HUES64 (cell line): ENCODE results near the gene IMMP1L. TPM values are rescaled to one million over a fixed set of nuclear protein-coding genes. Genes with fewer than 3 reads are reported as not detected.
A peak's percentile ranks its signal among the peaks of the same experiment; 100 is the strongest.

Experiments used
- H3K27ac ChIP-seq: 2 replicates; pipeline ENCODE4 v1.7.0; 2013; ENCODE audit warnings: low read depth, low read length, inconsistent platforms
- H3K27me3 ChIP-seq: 2 replicates; pipeline ENCODE4 v1.6.1; 2013; ENCODE audit warnings: mild to moderate bottlenecking, low read length; ENCODE audit not compliant: insufficient read depth
- H3K36me3 ChIP-seq: 2 replicates; pipeline ENCODE4 v1.6.1; 2013; ENCODE audit warnings: mild to moderate bottlenecking, low read length; ENCODE audit not compliant: insufficient read depth
- H3K4me1 ChIP-seq: 2 replicates; pipeline ENCODE4 v1.6.1; 2013; ENCODE audit warnings: mild to moderate bottlenecking, low read length, moderate library complexity; ENCODE audit not compliant: insufficient read depth
- H3K4me3 ChIP-seq: 2 replicates; pipeline ENCODE4 v1.5.1; 2013; ENCODE audit warnings: mild to moderate bottlenecking, low read length, moderate library complexity
- H3K9ac ChIP-seq: 2 replicates; pipeline ENCODE4 v1.6.1; 2013; ENCODE audit warnings: mild to moderate bottlenecking, low read depth, low read length
- H3K9me3 ChIP-seq: 2 replicates; pipeline ENCODE4 v1.6.1; 2013; ENCODE audit warnings: low read depth, low read length; ENCODE audit not compliant: insufficient read depth
- WGBS: fragments of 150-250, 120-280 bp; methylation state at CpG from one replicate; pipeline ENCODE4 v1.1.7; 2013; ENCODE audit warnings: missing lambda C conversion rate; 5-methylcytosine and 5-hydroxymethylcytosine counted together
- polyA plus RNA-seq, 2 experiments: library from polyadenylated mRNA; stranded (reverse); fragments of 50-300 nt; gene quantifications; one replicate each; pipeline ENCODE4 v1.2.3, GENCODE V29; 2013

The IMMP1L gene
- polyA plus RNA-seq (2013, experiment 1 of 2) = 27.7 TPM
- polyA plus RNA-seq (2013, experiment 2 of 2) = 31.8 TPM

GRCh38 chr11:31509429-31510345, at the start of gene IMMP1L, which contains the start of gene ELP4:
TSS of gene IMMP1L (minus strand) at chr11:31509622. CDS start at chr11:31463276, 46,346 bp downstream.
TSS of gene ELP4 (plus strand) at chr11:31509767. CDS start at chr11:31509785, 18 bp downstream.
- Histone ChIP-seq H3K9ac (peak within 1 kb of the TSS; percentile 88), H3K36me3 (peaks cover 9% of the 10 kb centered on the region), H3K9me3 (no peaks in the 10 kb centered on the region), H3K27me3 (no peaks in the 10 kb centered on the region), H3K27ac (peak within 1 kb of the TSS; percentile 80), H3K4me1 (peaks cover 18% of the 10 kb centered on the region; the same call in 1 of the 2 replicates), H3K4me3 (peak within 1 kb of the TSS; percentile 94)
- under 1% methylated on average over 45 of the region's 47 CpGs for WGBS

- Histone ChIP-seq H3K4me1 (peaks cover 20% of the 10 kb centered on the region), H3K4me3 (no peak overlapping the region), H3K27ac (peak overlapping the region; percentile 52; the same call in 1 of the 2 replicates), H3K9me3 (peaks cover 9% of the 10 kb centered on the region; the same call in 1 of the 2 replicates), H3K36me3 (peaks cover 9% of the 10 kb centered on the region; the same call in 1 of the 2 replicates), H3K27me3 (no peaks in the 10 kb centered on the region), H3K9ac (no peak overlapping the region)
- WGBS = 88% methylated on average over 1 of the region's 2 CpGs
Measured at GRCh38 chr11:31558001-31558400, 48.6 kb upstream of the IMMP1L start.

- H3K27me3 ChIP-seq = no peaks in the 10 kb centered on the region
Measured at GRCh38 chr11:31555938-31556337, 46.5 kb upstream of the IMMP1L start.

GRCh38 chr11:31542862-31543261, 33.4 kb upstream of the IMMP1L start:
- Histone ChIP-seq H3K27me3 (no peaks in the 10 kb centered on the region), H3K36me3 (peaks cover 41% of the 10 kb centered on the region), H3K9ac (no peak overlapping the region), H3K9me3 (peaks cover 14% of the 10 kb centered on the region), H3K27ac (no peak overlapping the region), H3K4me1 (no peaks in the 10 kb centered on the region), H3K4me3 (no peak overlapping the region)

More at GRCh38 chr11:31555938-31556337, 46.5 kb upstream of the IMMP1L start:
- H3K9me3 ChIP-seq = peaks cover 9% of the 10 kb centered on the region; the same call in 1 of the 2 replicates
- H3K9ac ChIP-seq = no peak overlapping the region
- peaks cover 9% of the 10 kb centered on the region; the same call in 1 of the 2 replicates for H3K36me3 ChIP-seq
- H3K4me1 ChIP-seq = peaks cover 20% of the 10 kb centered on the region
- H3K27ac ChIP-seq = no peak overlapping the region
- no CpG with 5 or more reads among the region's 1 CpG for WGBS
- H3K4me3 ChIP-seq = no peak overlapping the region

DNA sequence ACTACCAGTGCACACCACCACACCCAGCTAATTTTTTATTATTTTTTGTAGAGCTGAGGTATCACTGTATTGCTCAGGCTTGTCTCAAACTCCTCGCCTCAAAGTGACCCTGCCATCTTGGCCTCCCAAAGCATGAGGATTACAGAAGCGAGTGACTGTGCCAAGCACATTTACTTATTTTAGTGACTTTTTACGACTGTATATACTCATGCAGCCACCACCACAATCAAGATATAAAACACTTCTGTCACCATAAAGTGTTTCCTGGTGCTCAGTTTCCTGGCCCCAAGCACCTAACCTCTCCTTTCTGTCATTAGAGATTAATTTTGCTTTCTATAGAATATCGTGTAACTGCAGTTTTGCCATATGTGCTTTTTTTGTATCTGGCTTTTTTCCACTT, 26.1 kb upstream of the IMMP1L start:
- Histone ChIP-seq H3K27ac (no peak overlapping the region), H3K4me1 (no peaks in the 10 kb centered on the region), H3K36me3 (peaks cover 5% of the 10 kb centered on the region; the same call in 1 of the 2 replicates), H3K9ac (no peak overlapping the region), H3K4me3 (no peak overlapping the region), H3K27me3 (no peaks in the 10 kb centered on the region), H3K9me3 (no peaks in the 10 kb centered on the region)
- WGBS = 98% methylated on average over 4 of the region's 4 CpGs

GRCh38 chr11:31531293-31531692, 21.9 kb upstream of the IMMP1L start:
- H3K36me3 ChIP-seq = no peaks in the 10 kb centered on the region; the same call in 1 of the 2 replicates
- no CpG with 5 or more reads among the region's 1 CpG for WGBS

GRCh38 chr11:31529701-31530100, 20.3 kb upstream of the IMMP1L start:
- Histone ChIP-seq H3K27me3 (no peaks in the 10 kb centered on the region), H3K9ac (no peak overlapping the region), H3K27ac (no peak overlapping the region), H3K36me3 (no peaks in the 10 kb centered on the region), H3K4me3 (no peak overlapping the region), H3K4me1 (no peaks in the 10 kb centered on the region), H3K9me3 (no peaks in the 10 kb centered on the region)

More at GRCh38 chr11:31531293-31531692, 21.9 kb upstream of the IMMP1L start:
- Histone ChIP-seq H3K4me1 (no peaks in the 10 kb centered on the region), H3K27ac (no peak overlapping the region), H3K27me3 (no peaks in the 10 kb centered on the region), H3K9me3 (no peaks in the 10 kb centered on the region), H3K9ac (no peak overlapping the region), H3K4me3 (no peak overlapping the region)

DNA sequence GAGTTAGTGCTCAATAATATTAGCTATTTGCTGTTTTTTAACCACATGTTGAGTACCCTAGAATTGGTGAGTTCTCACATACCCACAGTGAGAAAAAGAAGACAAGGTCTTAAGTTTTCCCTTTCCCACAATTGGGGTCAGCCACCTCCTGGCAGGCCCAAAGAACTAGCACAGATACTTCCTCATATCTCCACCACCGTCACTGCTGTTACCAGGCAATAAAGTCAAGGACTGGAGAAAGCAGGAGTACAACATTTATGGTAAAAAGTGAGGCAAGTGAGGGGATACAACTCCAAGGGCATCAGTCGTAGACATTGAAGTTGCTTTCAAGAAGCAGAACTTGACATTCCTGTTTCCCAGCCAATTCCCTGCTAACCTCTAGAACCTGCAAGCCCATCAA, 19.8 kb upstream of the IMMP1L start:
- H3K27ac ChIP-seq = no peak overlapping the region

DNA sequence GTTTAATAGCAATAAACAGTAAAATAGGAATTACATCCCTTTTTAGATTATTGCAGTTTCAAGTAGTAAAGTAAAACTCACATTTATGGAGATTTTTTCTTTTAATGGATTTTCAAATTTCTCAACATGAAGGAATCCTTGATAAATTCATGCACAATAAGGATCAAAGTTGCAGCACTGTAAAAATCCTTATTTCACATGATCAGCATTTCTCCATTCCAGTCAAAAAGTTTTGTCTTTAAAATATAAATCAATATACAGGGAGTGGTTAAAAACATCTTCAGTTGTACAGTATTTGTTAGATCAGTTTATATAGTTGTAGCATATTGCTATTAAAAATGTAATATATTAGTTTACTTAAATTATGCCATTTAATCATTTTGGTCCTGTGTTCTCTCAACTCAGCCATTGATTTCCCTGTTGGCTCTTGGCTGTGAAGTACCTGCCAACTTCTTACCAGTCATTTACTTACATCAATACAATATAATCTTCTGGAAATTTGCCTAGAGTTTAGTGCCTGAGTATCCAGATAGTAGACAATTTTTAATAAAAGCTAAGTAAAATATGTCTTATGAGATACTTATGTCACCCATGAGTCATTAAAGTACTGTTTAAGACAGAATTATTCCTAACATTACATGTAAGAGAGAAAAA, 12.2 kb upstream of the IMMP1L start:
- no peaks in the 10 kb centered on the region for H3K27me3 ChIP-seq
- H3K4me3 ChIP-seq = no peak overlapping the region
- H3K9me3 ChIP-seq = peaks cover 8% of the 10 kb centered on the region; the same call in 1 of the 2 replicates
- no peak overlapping the region for H3K9ac ChIP-seq
- no peaks in the 10 kb centered on the region for H3K4me1 ChIP-seq
- peaks cover 14% of the 10 kb centered on the region; the same call in 1 of the 2 replicates for H3K36me3 ChIP-seq
- H3K27ac ChIP-seq = no peak overlapping the region

More for the DNA sequence above, 19.8 kb upstream of the IMMP1L start:
- Histone ChIP-seq H3K36me3 (peaks cover 2% of the 10 kb centered on the region; the same call in 1 of the 2 replicates), H3K27me3 (no peaks in the 10 kb centered on the region), H3K9me3 (peaks cover 2% of the 10 kb centered on the region; the same call in 1 of the 2 replicates), H3K4me1 (no peaks in the 10 kb centered on the region), H3K9ac (no peak overlapping the region), H3K4me3 (no peak overlapping the region)
- WGBS = 85% methylated on average over 2 of the region's 2 CpGs

DNA sequence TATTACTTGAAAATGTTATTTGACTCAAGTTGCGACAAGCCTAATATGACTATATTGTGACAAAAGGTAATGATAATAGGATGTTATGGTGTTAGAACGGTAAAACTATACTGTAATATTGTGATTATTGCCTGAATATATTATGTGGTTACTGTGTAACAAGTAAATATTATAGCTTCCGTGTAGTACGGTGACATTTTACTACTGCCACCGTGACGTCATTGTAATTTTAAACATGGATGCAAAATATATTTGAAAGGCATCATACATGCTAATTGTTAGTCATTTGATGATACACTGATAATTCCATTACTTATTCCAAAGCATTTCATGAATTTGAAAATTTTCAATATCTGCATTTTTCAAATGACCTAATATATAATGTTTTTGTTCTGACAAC, 2.7 kb upstream of the IMMP1L start:
- H3K9ac ChIP-seq = no peak overlapping the region
- no peaks in the 10 kb centered on the region for H3K36me3 ChIP-seq
- H3K4me1 ChIP-seq = peaks cover 18% of the 10 kb centered on the region; the same call in 1 of the 2 replicates
- no peaks in the 10 kb centered on the region for H3K9me3 ChIP-seq
- no peak overlapping the region for H3K27ac ChIP-seq
- 87% methylated on average over 6 of the region's 6 CpGs for WGBS
- H3K4me3 ChIP-seq = no peak overlapping the region
- H3K27me3 ChIP-seq = no peaks in the 10 kb centered on the region

- Histone ChIP-seq H3K4me3 (peak overlapping the region; percentile 94), H3K9me3 (no peaks in the 10 kb centered on the region), H3K27me3 (no peaks in the 10 kb centered on the region), H3K9ac (peak overlapping the region; percentile 88), H3K36me3 (peaks cover 15% of the 10 kb centered on the region), H3K27ac (0 out of 2 replicates have a peak overlapping the region, but pooled peaks have one; percentile 14), H3K4me1 (peaks cover 18% of the 10 kb centered on the region; the same call in 1 of the 2 replicates)
- WGBS = 1% methylated on average over 8 of the region's 8 CpGs
Measured at GRCh38 chr11:31509051-31509428, 382 bp downstream of the IMMP1L start.
